ENCODE measurements around the gene TMEM41B.
"Not testable (repeated sequence)": the region's sequence is repeated elsewhere in the genome, so short reads cannot be mapped to it uniquely, and the experiment has no call there.

The TMEM41B gene

DNA sequence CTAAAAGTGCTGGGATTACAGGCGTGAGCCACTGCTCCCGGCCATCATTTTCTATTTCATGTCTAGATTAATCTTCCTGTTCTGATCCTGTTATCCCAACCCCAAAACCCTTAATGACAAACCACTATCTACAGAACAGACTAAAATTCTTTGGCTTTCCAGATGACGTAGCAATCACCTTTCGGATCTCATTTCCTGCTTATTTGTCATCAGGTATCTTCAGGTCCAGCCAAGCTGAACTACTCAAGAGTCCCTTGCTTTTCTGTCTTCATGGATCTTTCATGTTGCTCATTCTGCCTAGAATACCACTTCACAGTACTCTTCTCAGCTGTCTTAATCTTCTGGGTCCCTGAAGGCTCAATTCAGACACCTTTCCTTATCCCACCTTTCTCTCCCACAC lies 42.6 kb upstream of the TMEM41B start:
- TF ChIP-seq, protein P1, sequence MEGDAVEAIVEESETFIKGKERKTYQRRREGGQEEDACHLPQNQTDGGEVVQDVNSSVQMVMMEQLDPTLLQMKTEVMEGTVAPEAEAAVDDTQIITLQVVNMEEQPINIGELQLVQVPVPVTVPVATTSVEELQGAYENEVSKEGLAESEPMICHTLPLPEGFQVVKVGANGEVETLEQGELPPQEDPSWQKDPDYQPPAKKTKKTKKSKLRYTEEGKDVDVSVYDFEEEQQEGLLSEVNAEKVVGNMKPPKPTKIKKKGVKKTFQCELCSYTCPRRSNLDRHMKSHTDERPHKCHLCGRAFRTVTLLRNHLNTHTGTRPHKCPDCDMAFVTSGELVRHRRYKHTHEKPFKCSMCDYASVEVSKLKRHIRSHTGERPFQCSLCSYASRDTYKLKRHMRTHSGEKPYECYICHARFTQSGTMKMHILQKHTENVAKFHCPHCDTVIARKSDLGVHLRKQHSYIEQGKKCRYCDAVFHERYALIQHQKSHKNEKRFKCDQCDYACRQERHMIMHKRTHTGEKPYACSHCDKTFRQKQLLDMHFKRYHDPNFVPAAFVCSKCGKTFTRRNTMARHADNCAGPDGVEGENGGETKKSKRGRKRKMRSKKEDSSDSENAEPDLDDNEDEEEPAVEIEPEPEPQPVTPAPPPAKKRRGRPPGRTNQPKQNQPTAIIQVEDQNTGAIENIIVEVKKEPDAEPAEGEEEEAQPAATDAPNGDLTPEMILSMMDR (IDR thresholded peaks at IDR 0.05; ENCODE audit: low read length), result no peak
- TF ChIP-seq EZH2 (IDR thresholded peaks at IDR 0.05; ENCODE audit: borderline replicate concordance, low read length), result no peak
- no peaks in the 10 kb centered on the region for H4K20me1 ChIP-seq (ENCODE audit: insufficient read depth, low read length)
- no peak overlapping the region for H2AFZ ChIP-seq (ENCODE audit: low read length)
- H3K27me3 ChIP-seq (ENCODE audit: insufficient read depth, low read length), result no peaks in the 10 kb centered on the region
- H3K4me3 ChIP-seq (ENCODE audit: low read depth, low read length, poor library complexity, severe bottlenecking), result no peak overlapping the region
- no peaks in the 10 kb centered on the region for H3K79me2 ChIP-seq (ENCODE audit: insufficient read depth, low read length)
- no peak overlapping the region for H3K4me2 ChIP-seq (ENCODE audit: low read length)
- H3K9me3 ChIP-seq (ENCODE audit: low read length), result no peaks in the 10 kb centered on the region
- no peaks in the 10 kb centered on the region for H3K4me1 ChIP-seq (ENCODE audit: insufficient read depth, low read length, severe bottlenecking)
- no peak overlapping the region for H3K9ac ChIP-seq (ENCODE audit: low read length)
- no peaks in the 10 kb centered on the region for H3F3A ChIP-seq (ENCODE audit: insufficient read depth, low read length)
- H3K27ac ChIP-seq (ENCODE audit: low read depth, low read length, poor library complexity, severe bottlenecking), result no peak overlapping the region
- H3K9me2 ChIP-seq (ENCODE audit: low read depth, low read length), result no peaks in the 10 kb centered on the region
- no peaks in the 10 kb centered on the region; the same call in 1 of the 2 replicates for H3K36me3 ChIP-seq (ENCODE audit: insufficient read depth, low read length)

DNA sequence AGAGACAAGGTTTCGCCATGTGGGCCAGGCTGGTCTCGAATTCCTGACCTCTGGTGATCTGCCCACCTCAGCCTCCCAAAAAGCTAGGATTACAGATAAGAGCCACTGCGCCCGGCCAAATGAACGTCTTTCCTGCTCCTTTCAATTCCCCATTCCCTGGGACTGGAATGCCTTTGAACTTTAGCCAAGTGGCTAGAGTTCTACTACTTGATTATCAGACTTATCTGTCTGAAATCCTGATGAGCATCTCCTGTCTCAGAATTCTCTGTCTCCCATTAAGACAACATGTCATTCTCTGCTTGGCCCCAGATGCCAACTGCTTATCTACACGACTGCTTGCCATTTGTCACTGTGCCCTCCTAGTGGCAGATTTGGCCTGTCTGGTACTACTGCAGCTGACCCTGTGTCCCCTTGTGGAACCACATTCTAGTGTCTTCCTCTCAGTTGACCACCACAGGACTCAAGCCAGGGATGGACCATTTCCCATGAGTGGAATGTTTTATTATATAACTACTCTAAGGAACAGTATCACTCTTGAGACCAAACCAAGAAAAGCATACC lies 37.0 kb upstream of the TMEM41B start:
- Histone ChIP-seq H3K4me1 (ENCODE audit: insufficient read depth, low read length, severe bottlenecking) (no peaks in the 10 kb centered on the region), H2AFZ (ENCODE audit: low read length) (no peak overlapping the region), H3K27ac (ENCODE audit: low read depth, low read length, poor library complexity, severe bottlenecking) (no peak overlapping the region), H3K9me2 (ENCODE audit: low read depth, low read length) (no peaks in the 10 kb centered on the region), H3K9me3 (ENCODE audit: low read length) (no peaks in the 10 kb centered on the region), H3F3A (ENCODE audit: insufficient read depth, low read length) (no peaks in the 10 kb centered on the region), H3K9ac (ENCODE audit: low read length) (no peak overlapping the region), H4K20me1 (ENCODE audit: insufficient read depth, low read length) (no peaks in the 10 kb centered on the region), H3K4me2 (ENCODE audit: low read length) (no peak overlapping the region), H3K79me2 (ENCODE audit: insufficient read depth, low read length) (no peaks in the 10 kb centered on the region), H3K4me3 (ENCODE audit: low read depth, low read length, poor library complexity, severe bottlenecking) (no peak overlapping the region), H3K27me3 (ENCODE audit: insufficient read depth, low read length) (no peaks in the 10 kb centered on the region), H3K36me3 (ENCODE audit: insufficient read depth, low read length) (no peaks in the 10 kb centered on the region; the same call in 1 of the 2 replicates)
- TF ChIP-seq, protein P1 (IDR thresholded peaks at IDR 0.05; ENCODE audit: low read length), result no peak
- TF ChIP-seq EZH2 (IDR thresholded peaks at IDR 0.05; ENCODE audit: borderline replicate concordance, low read length), result no peak

DNA sequence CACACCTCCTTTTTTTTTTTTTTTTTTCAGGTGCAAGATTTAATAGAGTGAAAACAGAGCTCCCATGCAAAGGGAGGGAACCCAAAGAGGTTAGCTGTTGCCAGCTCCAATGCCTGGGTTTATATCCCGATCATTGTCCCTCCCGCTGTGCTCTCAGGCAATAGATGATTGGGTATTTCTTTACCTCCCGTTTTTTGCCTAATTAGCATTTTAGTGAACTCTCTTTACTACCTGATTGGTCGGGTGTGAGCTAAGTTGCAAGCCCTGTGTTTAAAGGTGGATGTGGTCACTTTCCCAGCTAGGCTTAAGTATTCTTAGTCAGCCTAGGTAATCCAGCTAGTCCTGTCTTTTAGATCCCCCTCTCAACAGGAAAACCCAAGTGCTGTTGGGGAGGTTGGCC lies 33.4 kb upstream of the TMEM41B start:
- H3K27me3 ChIP-seq (ENCODE audit: insufficient read depth, low read length); H3K4me3 ChIP-seq (ENCODE audit: low read depth, low read length, poor library complexity, severe bottlenecking); H3K9me3 ChIP-seq (ENCODE audit: low read length); H3K79me2 ChIP-seq (ENCODE audit: insufficient read depth, low read length); H2AFZ ChIP-seq (ENCODE audit: low read length); H3K9me2 ChIP-seq (ENCODE audit: low read depth, low read length); H3K4me2 ChIP-seq (ENCODE audit: low read length); H4K20me1 ChIP-seq (ENCODE audit: insufficient read depth, low read length); H3F3A ChIP-seq (ENCODE audit: insufficient read depth, low read length); H3K9ac ChIP-seq (ENCODE audit: low read length); H3K36me3 ChIP-seq (ENCODE audit: insufficient read depth, low read length); H3K27ac ChIP-seq (ENCODE audit: low read depth, low read length, poor library complexity, severe bottlenecking); H3K4me1 ChIP-seq (ENCODE audit: insufficient read depth, low read length, severe bottlenecking): not testable (repeated sequence)

DNA sequence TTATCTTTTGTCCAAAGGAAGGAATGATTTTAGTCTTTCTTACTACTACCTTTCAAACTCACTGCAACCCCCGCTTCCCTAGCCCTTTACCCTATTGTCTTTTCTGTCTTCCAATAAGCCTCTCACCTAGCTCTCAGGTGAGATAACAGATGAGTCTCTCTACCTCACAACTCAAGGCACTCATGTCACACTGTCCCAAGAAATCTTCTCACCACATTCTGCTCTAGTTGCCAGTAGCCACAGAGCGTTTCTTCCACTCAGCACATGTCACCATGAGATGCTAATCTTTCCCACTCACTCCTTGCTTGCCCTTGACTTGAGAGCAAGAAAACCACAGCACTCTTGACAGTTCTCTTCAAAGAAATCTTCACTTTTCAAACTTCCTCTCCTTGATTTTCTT lies 32.7 kb upstream of the TMEM41B start:
- Histone ChIP-seq H2AFZ (ENCODE audit: low read length) (no peak overlapping the region), H3K36me3 (ENCODE audit: insufficient read depth, low read length) (no peaks in the 10 kb centered on the region)

More for the DNA sequence above, 32.7 kb upstream of the TMEM41B start:
- H3K27me3 ChIP-seq (ENCODE audit: insufficient read depth, low read length), result 0 out of 2 replicates have a peak, but pooled peaks cover 3% of the 10 kb centered on the region
- no peak overlapping the region for H3K9ac ChIP-seq (ENCODE audit: low read length)
- H3K27ac ChIP-seq (ENCODE audit: low read depth, low read length, poor library complexity, severe bottlenecking), result no peak overlapping the region
- H4K20me1 ChIP-seq (ENCODE audit: insufficient read depth, low read length), result no peaks in the 10 kb centered on the region
- H3K4me3 ChIP-seq (ENCODE audit: low read depth, low read length, poor library complexity, severe bottlenecking), result no peak overlapping the region
- no peaks in the 10 kb centered on the region for H3F3A ChIP-seq (ENCODE audit: insufficient read depth, low read length)
- H3K4me2 ChIP-seq (ENCODE audit: low read length), result no peak overlapping the region
- H3K9me2 ChIP-seq (ENCODE audit: low read depth, low read length), result no peaks in the 10 kb centered on the region
- H3K4me1 ChIP-seq (ENCODE audit: insufficient read depth, low read length, severe bottlenecking), result no peaks in the 10 kb centered on the region
- TF ChIP-seq EZH2 (IDR thresholded peaks at IDR 0.05; ENCODE audit: borderline replicate concordance, low read length), result no peak
- TF ChIP-seq, protein P1 (IDR thresholded peaks at IDR 0.05; ENCODE audit: low read length), result no peak
- H3K9me3 ChIP-seq (ENCODE audit: low read length), result no peaks in the 10 kb centered on the region
- H3K79me2 ChIP-seq (ENCODE audit: insufficient read depth, low read length), result no peaks in the 10 kb centered on the region

All from OCI-LY1 (cell line).